GM18505 (cell line): Measurements from ENCODE around the gene LCN12.

ENCODE experiments used
- ATAC-seq: cut with Tn5 transposase; IDR thresholded peaks from one replicate; pipeline ENCODE4 v1.9.1; 2021; ENCODE audit not compliant: unreplicated experiment
- POLR2A ChIP-seq: IDR thresholded peaks from 4 replicates; pipeline ENCODE4 v1.6.1; 2011; ENCODE audit warnings: borderline replicate concordance; ENCODE audit not compliant: insufficient read depth, insufficient read length; ENCODE audit errors: extremely low read depth

Gene LCN12

GRCh38 chr9:136951541-136952320 is at the start of gene LCN12:
Gene LCN12 (plus strand): TSS chr9:136952273. CDS start chr9:136952328, 55 bp downstream.
- no peak for TF ChIP-seq POLR2A
- ATAC-seq, result no peak

- ATAC-seq, result no peak
- no peak for TF ChIP-seq POLR2A
These were observed 49.0 kb upstream of the LCN12 start for GRCh38 chr9:136903041-136903554.

- no peak for TF ChIP-seq POLR2A
- ATAC-seq, result no peak
These were observed 45.8 kb upstream of the LCN12 start for GRCh38 chr9:136906266-136906665.

GRCh38 chr9:136907011-136907914 is 44.8 kb upstream of the LCN12 start:
- ATAC-seq, result no peak
- no peak for TF ChIP-seq POLR2A

GRCh38 chr9:136910197-136910900 is 41.7 kb upstream of the LCN12 start:
- ATAC-seq, result no peak
- TF ChIP-seq POLR2A, result no peak

- no peak for TF ChIP-seq POLR2A
- no peak for ATAC-seq
These were observed 41.2 kb upstream of the LCN12 start for GRCh38 chr9:136910901-136911245.

GRCh38 chr9:136913701-136914438 is 38.2 kb upstream of the LCN12 start:
- no peak for ATAC-seq
- no peak for TF ChIP-seq POLR2A

GRCh38 chr9:136915632-136916329 is 36.3 kb upstream of the LCN12 start:
- no peak for TF ChIP-seq POLR2A
- ATAC-seq, result no peak

GRCh38 chr9:136916330-136917184 is 35.5 kb upstream of the LCN12 start:
- TF ChIP-seq POLR2A, result no peak

GRCh38 chr9:136917902-136918301 is 34.2 kb upstream of the LCN12 start:
- no peak for ATAC-seq

More at GRCh38 chr9:136916330-136917184, 35.5 kb upstream of the LCN12 start:
- ATAC-seq, result no peak

GRCh38 chr9:136920069-136920468 is 32.0 kb upstream of the LCN12 start:
- ATAC-seq, result no peak
- no peak for TF ChIP-seq POLR2A

More at GRCh38 chr9:136917902-136918301, 34.2 kb upstream of the LCN12 start:
- TF ChIP-seq POLR2A, result no peak

GRCh38 chr9:136920734-136921231 is 31.3 kb upstream of the LCN12 start:
- ATAC-seq, result no peak
- no peak for TF ChIP-seq POLR2A

GRCh38 chr9:136921307-136921706 is 30.8 kb upstream of the LCN12 start:
- ATAC-seq, result no peak

More at GRCh38 chr9:136921307-136921706, 30.8 kb upstream of the LCN12 start:
- TF ChIP-seq POLR2A, result no peak
